ENCODE data around the gene EPG5.
"Not testable (repeated sequence)": the region's sequence is repeated elsewhere in the genome, so short reads cannot be mapped to it uniquely, and the experiment has no call there.

- TF ChIP-seq CTCF (conservative IDR thresholded peaks at IDR 0.05); ZFX (IDR thresholded peaks at IDR 0.05): not testable (repeated sequence)
Observed at GRCh38 chr18:45959484-45959883, 7.6 kb downstream of the EPG5 start.

All from C4-2B (cell line).